K562 (cell line): ENCODE results near the gene AP2M1. TPM values are rescaled to one million over a fixed set of nuclear protein-coding genes. Genes with fewer than 3 reads are reported as not detected.
A peak's percentile ranks its signal among the peaks of the same experiment; 100 is the strongest.

ENCODE experiments used
- BDP1 ChIP-seq: IDR thresholded peaks from 3 replicates; pipeline ENCODE4 v1.6.1; 2011; ENCODE audit not compliant: insufficient read length, insufficient read depth
- CC2D1A ChIP-seq: fragments of 450-650 bp; IDR thresholded peaks from 2 replicates; pipeline ENCODE4 v1.6.1; 2017; ENCODE audit warnings: mild to moderate bottlenecking
- E2F3 ChIP-seq: fragments of 250-450 bp; sonication (Bioruptor Pico); IDR thresholded peaks from 2 replicates; pipeline ENCODE4 v1.4.0; 2020; ENCODE audit warnings: mild to moderate bottlenecking
- HMGN3 ChIP-seq: IDR thresholded peaks from 2 replicates; pipeline ENCODE4 v1.6.1; 2011; ENCODE audit warnings: borderline replicate concordance, low read depth, mild to moderate bottlenecking, mixed read lengths, low read length; ENCODE audit not compliant: insufficient read length; ENCODE audit errors: extremely low read depth
- NR2C2 ChIP-seq, 2 experiments: fragments of 200-800 bp in 1 of 2; sonication (Bioruptor generic) in 1 of 2; sonication (generic) in 1 of 2; formaldehyde crosslinking in 1 of 2; IDR thresholded peaks; 2 replicates each; pipeline versions ENCODE4 v1.6.1 to v1.8.0; 2016 to 2022; ENCODE audit warnings: mild to moderate bottlenecking in 1 of 2, missing compliant biosample characterization in 1 of 2, missing genetic modification characterization in 1 of 2, missing genetic modification reagents in 1 of 2
- POLR2AphosphoS5 ChIP-seq: IDR thresholded peaks from 2 replicates; pipeline ENCODE4 v1.6.1; 2011; ENCODE audit warnings: mild to moderate bottlenecking, low read depth, low read length, moderate library complexity; ENCODE audit not compliant: control insufficient read depth, insufficient read depth
- SMAD4 ChIP-seq: fragments of 250-450 bp; sonication (Bioruptor Pico); conservative IDR thresholded peaks from 2 replicates; pipeline ENCODE4 v1.8.0; 2021; ENCODE audit warnings: inconsistent platforms, mild to moderate bottlenecking, moderate library complexity
- TBL1XR1 ChIP-seq, 2 experiments: IDR thresholded peaks; 2 replicates each; pipeline ENCODE4 v1.6.1; 2012; ENCODE audit warnings: improper control_type of control experiment in 2 of 2, low read length in 2 of 2, mild to moderate bottlenecking in 1 of 2
- ZNF175 ChIP-seq: fragments of 200-800 bp; sonication (Bioruptor generic); IDR thresholded peaks from 2 replicates; pipeline ENCODE4 v1.6.1; 2016; ENCODE audit warnings: low read depth, mild to moderate bottlenecking, missing genetic modification characterization, missing compliant biosample characterization
- polyA plus RNA-seq, 8 experiments: library from polyadenylated mRNA; depleted of rRNA in 4 of 8; stranded (reverse) in 5 of 8; unstranded in 3 of 8; fragments of >200 nt; fragmentation: Nextera tagmentation in 2 of 8; fragmentation: Illumina TruSeq in 1 of 8; extraction: Ambion mirVana in 2 of 8; extraction: Trizol in 1 of 8; gene quantifications; 2 replicates each; pipeline versions ENCODE4 v1.2.1 to v1.2.3, GENCODE V29; 2011 to 2014; ENCODE audit warnings: inconsistent platforms in 1 of 8, missing spikeins in 1 of 8
- total RNA-seq, 7 experiments: library from RNA; depleted of rRNA in 6 of 7; stranded (reverse); fragments of >200 nt in 6 of 7; fragmentation: Illumina TruSeq in 2 of 7; extraction: Trizol in 2 of 7; gene quantifications; 2 replicates each; pipeline versions ENCODE4 v1.2.1 to v1.2.3, GENCODE V29; 2011 to 2021; ENCODE audit warnings: low replicate concordance in 1 of 7
- TF ChIP-seq, protein P1 (sequence below): fragments of 450-650 bp; IDR thresholded peaks from 2 replicates; pipeline ENCODE4 v1.6.1; 2016
- TF ChIP-seq, protein P2 (sequence below): fragments of 200-600 bp; sonication (generic); IDR thresholded peaks from one replicate; pipeline ENCODE4 v1.6.1; 2012; ENCODE audit warnings: mild to moderate bottlenecking, low read depth, low read length, inconsistent platforms

The AP2M1 gene
- total and polyA plus RNA-seq, 9 of the 15 experiments (the other 6 are each of a cell fraction or from before 2014, with no cell fraction given) = 118 to 505 (median 296) TPM

DNA sequence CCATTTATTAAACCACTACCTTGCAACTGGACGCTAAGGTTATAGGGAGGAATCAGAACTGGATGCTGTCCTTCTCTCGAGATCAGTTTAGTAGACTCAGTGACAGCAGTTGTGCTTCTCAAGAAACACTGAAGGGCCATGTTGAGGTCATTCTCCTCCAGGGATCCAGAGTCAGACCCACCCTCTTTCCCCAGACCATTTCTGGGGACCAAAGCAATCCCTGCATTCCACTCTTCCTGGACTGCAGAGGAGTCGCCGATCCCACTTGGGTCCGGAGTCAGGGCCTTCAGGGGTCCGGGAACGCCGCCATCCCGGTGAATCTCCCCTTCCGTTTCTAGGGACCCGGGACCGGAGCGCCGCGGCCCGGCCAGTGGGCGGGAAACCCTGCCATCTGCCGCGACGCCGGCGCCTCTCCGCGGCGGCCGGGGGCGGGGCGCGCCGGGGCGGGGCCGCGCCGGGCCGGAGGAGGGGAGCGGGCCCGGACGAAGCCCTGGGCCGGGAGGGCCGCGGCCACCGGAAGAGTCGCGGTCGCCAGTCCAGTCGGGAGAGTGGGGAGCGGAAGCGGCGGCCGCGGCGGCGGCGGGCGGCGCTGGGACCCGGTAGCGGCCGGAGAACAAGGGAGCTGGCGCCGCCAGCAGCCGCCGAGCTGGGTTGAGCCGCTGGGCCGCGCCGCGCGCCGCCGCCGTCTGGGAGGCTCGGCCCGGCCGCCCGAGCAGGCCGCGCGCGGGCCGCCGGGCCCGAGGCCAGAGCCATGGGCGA is 19.6 kb upstream of the AP2M1 start, which contains the start of gene DVL3 (continued):
- TF ChIP-seq, protein P1, sequence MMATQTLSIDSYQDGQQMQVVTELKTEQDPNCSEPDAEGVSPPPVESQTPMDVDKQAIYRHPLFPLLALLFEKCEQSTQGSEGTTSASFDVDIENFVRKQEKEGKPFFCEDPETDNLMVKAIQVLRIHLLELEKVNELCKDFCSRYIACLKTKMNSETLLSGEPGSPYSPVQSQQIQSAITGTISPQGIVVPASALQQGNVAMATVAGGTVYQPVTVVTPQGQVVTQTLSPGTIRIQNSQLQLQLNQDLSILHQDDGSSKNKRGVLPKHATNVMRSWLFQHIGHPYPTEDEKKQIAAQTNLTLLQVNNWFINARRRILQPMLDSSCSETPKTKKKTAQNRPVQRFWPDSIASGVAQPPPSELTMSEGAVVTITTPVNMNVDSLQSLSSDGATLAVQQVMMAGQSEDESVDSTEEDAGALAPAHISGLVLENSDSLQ = 0 out of 2 replicates have a peak, but pooled peaks have one; percentile 9
- no peak for TF ChIP-seq NR2C2 (CRISPR knock-in tag; IDR thresholded peaks at IDR 0.05)
- peak; percentile 56 for TF ChIP-seq NR2C2 (tag; IDR thresholded peaks at IDR 0.05)
- TF ChIP-seq E2F3 (CRISPR knock-in tag) = peak; percentile 78; the same call in 1 of the 2 replicates
- TF ChIP-seq, protein P2, sequence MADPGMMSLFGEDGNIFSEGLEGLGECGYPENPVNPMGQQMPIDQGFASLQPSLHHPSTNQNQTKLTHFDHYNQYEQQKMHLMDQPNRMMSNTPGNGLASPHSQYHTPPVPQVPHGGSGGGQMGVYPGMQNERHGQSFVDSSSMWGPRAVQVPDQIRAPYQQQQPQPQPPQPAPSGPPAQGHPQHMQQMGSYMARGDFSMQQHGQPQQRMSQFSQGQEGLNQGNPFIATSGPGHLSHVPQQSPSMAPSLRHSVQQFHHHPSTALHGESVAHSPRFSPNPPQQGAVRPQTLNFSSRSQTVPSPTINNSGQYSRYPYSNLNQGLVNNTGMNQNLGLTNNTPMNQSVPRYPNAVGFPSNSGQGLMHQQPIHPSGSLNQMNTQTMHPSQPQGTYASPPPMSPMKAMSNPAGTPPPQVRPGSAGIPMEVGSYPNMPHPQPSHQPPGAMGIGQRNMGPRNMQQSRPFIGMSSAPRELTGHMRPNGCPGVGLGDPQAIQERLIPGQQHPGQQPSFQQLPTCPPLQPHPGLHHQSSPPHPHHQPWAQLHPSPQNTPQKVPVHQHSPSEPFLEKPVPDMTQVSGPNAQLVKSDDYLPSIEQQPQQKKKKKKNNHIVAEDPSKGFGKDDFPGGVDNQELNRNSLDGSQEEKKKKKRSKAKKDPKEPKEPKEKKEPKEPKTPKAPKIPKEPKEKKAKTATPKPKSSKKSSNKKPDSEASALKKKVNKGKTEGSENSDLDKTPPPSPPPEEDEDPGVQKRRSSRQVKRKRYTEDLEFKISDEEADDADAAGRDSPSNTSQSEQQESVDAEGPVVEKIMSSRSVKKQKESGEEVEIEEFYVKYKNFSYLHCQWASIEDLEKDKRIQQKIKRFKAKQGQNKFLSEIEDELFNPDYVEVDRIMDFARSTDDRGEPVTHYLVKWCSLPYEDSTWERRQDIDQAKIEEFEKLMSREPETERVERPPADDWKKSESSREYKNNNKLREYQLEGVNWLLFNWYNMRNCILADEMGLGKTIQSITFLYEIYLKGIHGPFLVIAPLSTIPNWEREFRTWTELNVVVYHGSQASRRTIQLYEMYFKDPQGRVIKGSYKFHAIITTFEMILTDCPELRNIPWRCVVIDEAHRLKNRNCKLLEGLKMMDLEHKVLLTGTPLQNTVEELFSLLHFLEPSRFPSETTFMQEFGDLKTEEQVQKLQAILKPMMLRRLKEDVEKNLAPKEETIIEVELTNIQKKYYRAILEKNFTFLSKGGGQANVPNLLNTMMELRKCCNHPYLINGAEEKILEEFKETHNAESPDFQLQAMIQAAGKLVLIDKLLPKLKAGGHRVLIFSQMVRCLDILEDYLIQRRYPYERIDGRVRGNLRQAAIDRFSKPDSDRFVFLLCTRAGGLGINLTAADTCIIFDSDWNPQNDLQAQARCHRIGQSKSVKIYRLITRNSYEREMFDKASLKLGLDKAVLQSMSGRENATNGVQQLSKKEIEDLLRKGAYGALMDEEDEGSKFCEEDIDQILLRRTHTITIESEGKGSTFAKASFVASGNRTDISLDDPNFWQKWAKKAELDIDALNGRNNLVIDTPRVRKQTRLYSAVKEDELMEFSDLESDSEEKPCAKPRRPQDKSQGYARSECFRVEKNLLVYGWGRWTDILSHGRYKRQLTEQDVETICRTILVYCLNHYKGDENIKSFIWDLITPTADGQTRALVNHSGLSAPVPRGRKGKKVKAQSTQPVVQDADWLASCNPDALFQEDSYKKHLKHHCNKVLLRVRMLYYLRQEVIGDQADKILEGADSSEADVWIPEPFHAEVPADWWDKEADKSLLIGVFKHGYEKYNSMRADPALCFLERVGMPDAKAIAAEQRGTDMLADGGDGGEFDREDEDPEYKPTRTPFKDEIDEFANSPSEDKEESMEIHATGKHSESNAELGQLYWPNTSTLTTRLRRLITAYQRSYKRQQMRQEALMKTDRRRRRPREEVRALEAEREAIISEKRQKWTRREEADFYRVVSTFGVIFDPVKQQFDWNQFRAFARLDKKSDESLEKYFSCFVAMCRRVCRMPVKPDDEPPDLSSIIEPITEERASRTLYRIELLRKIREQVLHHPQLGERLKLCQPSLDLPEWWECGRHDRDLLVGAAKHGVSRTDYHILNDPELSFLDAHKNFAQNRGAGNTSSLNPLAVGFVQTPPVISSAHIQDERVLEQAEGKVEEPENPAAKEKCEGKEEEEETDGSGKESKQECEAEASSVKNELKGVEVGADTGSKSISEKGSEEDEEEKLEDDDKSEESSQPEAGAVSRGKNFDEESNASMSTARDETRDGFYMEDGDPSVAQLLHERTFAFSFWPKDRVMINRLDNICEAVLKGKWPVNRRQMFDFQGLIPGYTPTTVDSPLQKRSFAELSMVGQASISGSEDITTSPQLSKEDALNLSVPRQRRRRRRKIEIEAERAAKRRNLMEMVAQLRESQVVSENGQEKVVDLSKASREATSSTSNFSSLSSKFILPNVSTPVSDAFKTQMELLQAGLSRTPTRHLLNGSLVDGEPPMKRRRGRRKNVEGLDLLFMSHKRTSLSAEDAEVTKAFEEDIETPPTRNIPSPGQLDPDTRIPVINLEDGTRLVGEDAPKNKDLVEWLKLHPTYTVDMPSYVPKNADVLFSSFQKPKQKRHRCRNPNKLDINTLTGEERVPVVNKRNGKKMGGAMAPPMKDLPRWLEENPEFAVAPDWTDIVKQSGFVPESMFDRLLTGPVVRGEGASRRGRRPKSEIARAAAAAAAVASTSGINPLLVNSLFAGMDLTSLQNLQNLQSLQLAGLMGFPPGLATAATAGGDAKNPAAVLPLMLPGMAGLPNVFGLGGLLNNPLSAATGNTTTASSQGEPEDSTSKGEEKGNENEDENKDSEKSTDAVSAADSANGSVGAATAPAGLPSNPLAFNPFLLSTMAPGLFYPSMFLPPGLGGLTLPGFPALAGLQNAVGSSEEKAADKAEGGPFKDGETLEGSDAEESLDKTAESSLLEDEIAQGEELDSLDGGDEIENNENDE = no peak
- TF ChIP-seq BDP1 = no peak
- TF ChIP-seq HMGN3 = peak; percentile 76
- 0 out of 4 replicates have a peak, but pooled peaks of 1 of the 2 experiments have one; percentile 9 for TF ChIP-seq TBL1XR1 (IDR thresholded peaks at IDR 0.05; ENCODE audit: low read length in 2 of 2)
- TF ChIP-seq ZNF175 = 0 out of 2 replicates have a peak, but pooled peaks have one; percentile 38
- TF ChIP-seq SMAD4 (CRISPR knock-in tag) = peak; percentile 96
- peak; percentile 48; the same call in 1 of the 2 replicates for TF ChIP-seq POLR2AphosphoS5
- peak; percentile 95 for TF ChIP-seq CC2D1A
